Measurements from ENCODE around the gene NIPBL. TPM values are rescaled to one million over a fixed set of nuclear protein-coding genes. Genes with fewer than 3 reads are reported as not detected.
"Not testable (repeated sequence)": the region's sequence is repeated elsewhere in the genome, so short reads cannot be mapped to it uniquely, and the experiment has no call there.

The NIPBL gene
- total RNA-seq, 2 experiments from 2014 or later, result 36.7 to 38.3 TPM

DNA sequence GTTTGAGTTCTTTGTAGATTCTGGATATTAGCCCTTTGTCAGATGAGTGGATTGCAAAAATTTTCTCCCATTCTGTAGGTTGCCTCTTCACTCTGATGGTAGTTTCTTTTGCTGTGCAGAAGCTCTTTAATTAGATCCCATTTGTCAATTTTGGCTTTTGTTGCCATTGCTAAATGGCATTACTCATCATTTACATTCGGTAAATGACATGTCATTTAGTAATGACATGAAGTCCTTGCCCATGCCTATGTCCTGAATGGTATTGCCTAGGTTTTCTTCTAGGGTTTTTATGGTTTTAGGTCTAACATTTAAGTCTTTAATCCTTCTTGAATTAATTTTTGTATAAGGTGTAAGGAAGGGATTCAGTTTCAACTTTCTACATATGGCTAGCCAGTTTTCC is 40.8 kb downstream of the NIPBL start:
- H3K27me3 Mint-ChIP-seq (ENCODE audit: low read depth); H3K4me3 Mint-ChIP-seq; H3K9me3 Mint-ChIP-seq; DNase-seq; CTCF ChIA-PET; H3K27ac Mint-ChIP-seq; H3K36me3 Mint-ChIP-seq (ENCODE audit: low read depth); intact Hi-C loops (cut with micrococcal nuclease): not testable (repeated sequence)
- peaks cover 37% of the 10 kb centered on the region for H3K4me1 Mint-ChIP-seq (ENCODE audit: low read depth)

GRCh38 chr5:36919238-36919637 is 42.7 kb downstream of the NIPBL start:
- Mint-ChIP-seq H3K4me1 (ENCODE audit: low read depth) (peaks cover 37% of the 10 kb centered on the region), H3K27me3 (ENCODE audit: low read depth) (no peaks in the 10 kb centered on the region), H3K9me3 (peaks cover 6% of the 10 kb centered on the region), H3K36me3 (ENCODE audit: low read depth) (peaks cover 8% of the 10 kb centered on the region), H3K4me3 (no peak overlapping the region), H3K27ac (no peak overlapping the region)
- CTCF ChIA-PET, result interaction anchor here (1.0 kb wide), 1 partner anchor 26 kb away, joined by 3 read pairs; no protein-coding TSS in a partner anchor
- no peak for DNase-seq
- intact Hi-C loops (cut with micrococcal nuclease), result no loop called here

- no peak overlapping the region for H3K27ac Mint-ChIP-seq
- peaks cover 8% of the 10 kb centered on the region for H3K36me3 Mint-ChIP-seq (ENCODE audit: low read depth)
- intact Hi-C loops (cut with micrococcal nuclease), result no loop called here
- peaks cover 6% of the 10 kb centered on the region for H3K9me3 Mint-ChIP-seq
- H3K27me3 Mint-ChIP-seq (ENCODE audit: low read depth), result no peaks in the 10 kb centered on the region
- H3K4me1 Mint-ChIP-seq (ENCODE audit: low read depth), result peaks cover 41% of the 10 kb centered on the region
- CTCF ChIA-PET, result interaction anchor here (0.5 to 1.0 kb wide), 3 partner anchors 26 to 420 kb away, joined by 3 to 5 read pairs (median 3); no protein-coding TSS in a partner anchor
- no peak for DNase-seq
- no peak overlapping the region for H3K4me3 Mint-ChIP-seq
Observed at GRCh38 chr5:36919650-36920049, 43.1 kb downstream of the NIPBL start.

GRCh38 chr5:36928947-36929346 is 52.4 kb downstream of the NIPBL start:
- intact Hi-C loops (cut with micrococcal nuclease), result loop anchor here (2.0 to 5.0 kb wide), 4 partner anchors 18 to 183 kb away; partner anchors contain the start of gene NIPBL
- peaks cover 55% of the 10 kb centered on the region for H3K4me1 Mint-ChIP-seq (ENCODE audit: low read depth)
- no peak overlapping the region for H3K27ac Mint-ChIP-seq
- DNase-seq, result no peak
- H3K4me3 Mint-ChIP-seq, result no peak overlapping the region
- no peaks in the 10 kb centered on the region for H3K27me3 Mint-ChIP-seq (ENCODE audit: low read depth)
- CTCF ChIA-PET, result no interaction called here
- H3K9me3 Mint-ChIP-seq, result no peaks in the 10 kb centered on the region
- peaks cover 8% of the 10 kb centered on the region for H3K36me3 Mint-ChIP-seq (ENCODE audit: low read depth)

DNA sequence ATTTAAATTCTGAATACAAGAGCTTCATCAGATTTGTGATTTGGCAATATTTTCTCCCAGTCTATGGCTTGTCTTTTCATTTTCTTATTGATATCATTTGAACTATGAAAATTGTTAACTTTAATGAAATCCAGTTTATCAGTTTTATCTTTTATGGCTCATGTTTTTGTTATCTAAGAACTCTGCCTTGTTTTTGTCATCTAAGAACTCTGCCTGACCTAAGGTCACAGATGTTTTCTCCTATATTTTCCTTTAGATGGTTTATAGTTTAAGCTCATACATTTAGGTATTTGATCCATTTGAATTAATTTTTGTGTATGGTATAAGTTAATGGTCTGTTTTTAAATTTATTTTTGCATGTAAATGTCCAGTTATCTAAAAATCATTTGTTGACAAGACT is 52.9 kb downstream of the NIPBL start:
- H3K27ac Mint-ChIP-seq, result no peak overlapping the region
- intact Hi-C loops (cut with micrococcal nuclease), result loop anchor here (2.0 to 5.0 kb wide), 4 partner anchors 19 to 183 kb away; partner anchors contain the start of gene NIPBL

GRCh38 chr5:36932056-36932455 is 55.5 kb downstream of the NIPBL start:
- intact Hi-C loops (cut with micrococcal nuclease), result no loop called here
- Mint-ChIP-seq H3K4me3 (no peak overlapping the region), H3K27me3 (ENCODE audit: low read depth) (no peaks in the 10 kb centered on the region)

More for the DNA sequence above, 52.9 kb downstream of the NIPBL start:
- H3K27me3 Mint-ChIP-seq (ENCODE audit: low read depth), result no peaks in the 10 kb centered on the region
- CTCF ChIA-PET, result no interaction called here
- no peak overlapping the region for H3K4me3 Mint-ChIP-seq
- H3K9me3 Mint-ChIP-seq, result no peaks in the 10 kb centered on the region
- H3K36me3 Mint-ChIP-seq (ENCODE audit: low read depth), result peaks cover 8% of the 10 kb centered on the region
- H3K4me1 Mint-ChIP-seq (ENCODE audit: low read depth), result peaks cover 56% of the 10 kb centered on the region
- DNase-seq, result no peak

GRCh38 chr5:36932699-36933098 is 56.1 kb downstream of the NIPBL start:
- Mint-ChIP-seq H3K27me3 (ENCODE audit: low read depth) (no peaks in the 10 kb centered on the region), H3K4me3 (no peak overlapping the region), H3K9me3 (no peaks in the 10 kb centered on the region), H3K36me3 (ENCODE audit: low read depth) (peaks cover 2% of the 10 kb centered on the region), H3K4me1 (ENCODE audit: low read depth) (peaks cover 63% of the 10 kb centered on the region), H3K27ac (no peak overlapping the region)
- DNase-seq, result no peak
- intact Hi-C loops (cut with micrococcal nuclease), result no loop called here
- CTCF ChIA-PET, result no interaction called here

More at GRCh38 chr5:36932056-36932455, 55.5 kb downstream of the NIPBL start:
- CTCF ChIA-PET, result no interaction called here
- DNase-seq, result no peak
- H3K4me1 Mint-ChIP-seq (ENCODE audit: low read depth), result peaks cover 62% of the 10 kb centered on the region
- peaks cover 2% of the 10 kb centered on the region for H3K36me3 Mint-ChIP-seq (ENCODE audit: low read depth)
- no peak overlapping the region for H3K27ac Mint-ChIP-seq
- no peaks in the 10 kb centered on the region for H3K9me3 Mint-ChIP-seq

DNA sequence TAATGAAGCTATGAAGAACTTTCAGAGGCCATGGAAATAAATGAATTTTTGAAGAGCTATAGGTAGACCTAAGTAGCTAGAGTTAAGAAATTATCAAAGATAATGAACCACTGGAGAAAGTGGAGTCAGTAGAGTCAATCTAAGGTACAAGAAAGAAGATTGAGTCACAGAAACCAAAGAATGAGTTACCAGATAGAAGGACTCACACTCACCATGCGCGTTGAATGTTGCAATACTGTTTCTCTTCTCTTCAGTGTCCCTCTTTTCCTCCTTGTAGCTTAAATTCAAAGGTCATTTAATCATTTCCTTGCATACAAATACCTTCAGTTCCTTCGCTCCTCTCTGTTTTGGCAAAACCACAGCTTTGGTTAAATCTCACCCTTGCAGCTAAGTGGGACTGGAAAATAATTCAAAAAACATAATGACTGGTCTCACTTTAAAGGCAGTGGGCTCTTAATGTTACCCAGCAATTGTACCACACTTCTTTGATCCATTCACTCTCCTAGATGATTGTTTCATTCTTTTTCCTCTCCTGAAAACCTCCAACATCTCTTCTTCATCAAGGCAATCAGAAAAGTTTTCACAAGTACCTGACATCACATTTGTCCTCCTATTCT is 58.3 kb downstream of the NIPBL start:
- peak; percentile 20 for DNase-seq
- Mint-ChIP-seq H3K9me3 (no peaks in the 10 kb centered on the region), H3K4me1 (ENCODE audit: low read depth) (peaks cover 57% of the 10 kb centered on the region), H3K27ac (peak overlapping the region; percentile 6), H3K27me3 (ENCODE audit: low read depth) (no peaks in the 10 kb centered on the region), H3K36me3 (ENCODE audit: low read depth) (peaks cover 2% of the 10 kb centered on the region), H3K4me3 (no peak overlapping the region)
- intact Hi-C loops (cut with micrococcal nuclease), result no loop called here
- CTCF ChIA-PET, result interaction anchor here (1.0 kb wide), 2 partner anchors 13 to 51 kb away, joined by 3 to 4 read pairs; no protein-coding TSS in a partner anchor

GRCh38 chr5:36935805-36936204 is 59.2 kb downstream of the NIPBL start:
- Mint-ChIP-seq H3K4me3 (no peak overlapping the region), H3K4me1 (ENCODE audit: low read depth) (peaks cover 60% of the 10 kb centered on the region), H3K36me3 (ENCODE audit: low read depth) (peaks cover 2% of the 10 kb centered on the region), H3K27ac (no peak overlapping the region), H3K9me3 (no peaks in the 10 kb centered on the region), H3K27me3 (ENCODE audit: low read depth) (no peaks in the 10 kb centered on the region)
- intact Hi-C loops (cut with micrococcal nuclease), result no loop called here
- CTCF ChIA-PET, result interaction anchor here (0.6 to 1.0 kb wide), 2 partner anchors 10 to 14 kb away, joined by 3 read pairs; no protein-coding TSS in a partner anchor
- DNase-seq, result no peak

- Mint-ChIP-seq H3K36me3 (ENCODE audit: low read depth) (peaks cover 2% of the 10 kb centered on the region), H3K4me1 (ENCODE audit: low read depth) (peaks cover 63% of the 10 kb centered on the region), H3K27me3 (ENCODE audit: low read depth) (no peaks in the 10 kb centered on the region), H3K9me3 (no peaks in the 10 kb centered on the region), H3K4me3 (no peak overlapping the region), H3K27ac (no peak overlapping the region)
- CTCF ChIA-PET, result interaction anchor here (0.6 kb wide), 1 partner anchor 9 kb away, joined by 3 read pairs; no protein-coding TSS in a partner anchor
- no peak for DNase-seq
- intact Hi-C loops (cut with micrococcal nuclease), result no loop called here
Observed at GRCh38 chr5:36936309-36936708, 59.7 kb downstream of the NIPBL start.

GRCh38 chr5:36938129-36938528 is 61.6 kb downstream of the NIPBL start:
- H3K36me3 Mint-ChIP-seq (ENCODE audit: low read depth), result no peaks in the 10 kb centered on the region
- no peaks in the 10 kb centered on the region for H3K27me3 Mint-ChIP-seq (ENCODE audit: low read depth)
- H3K27ac Mint-ChIP-seq, result no peak overlapping the region
- no peak for DNase-seq
- CTCF ChIA-PET, result no interaction called here
- H3K4me1 Mint-ChIP-seq (ENCODE audit: low read depth), result peaks cover 54% of the 10 kb centered on the region
- H3K9me3 Mint-ChIP-seq, result no peaks in the 10 kb centered on the region
- intact Hi-C loops (cut with micrococcal nuclease), result no loop called here
- no peak overlapping the region for H3K4me3 Mint-ChIP-seq

GRCh38 chr5:36939969-36940858 is 63.6 kb downstream of the NIPBL start:
- Mint-ChIP-seq H3K9me3 (no peaks in the 10 kb centered on the region), H3K4me1 (ENCODE audit: low read depth) (peaks cover 57% of the 10 kb centered on the region), H3K4me3 (no peak overlapping the region), H3K27me3 (ENCODE audit: low read depth) (no peaks in the 10 kb centered on the region), H3K27ac (no peak overlapping the region), H3K36me3 (ENCODE audit: low read depth) (no peaks in the 10 kb centered on the region)
- intact Hi-C loops (cut with micrococcal nuclease), result no loop called here
- DNase-seq, result no peak
- CTCF ChIA-PET, result interaction anchor here (1.0 kb wide), 1 partner anchor 25 kb away, joined by 3 read pairs; no protein-coding TSS in a partner anchor

Data from activated naive CD4-positive, alpha-beta T cell treated with anti-CD3 and anti-CD28 coated beads for 36 hours (primary cell).